Activated naive CD4-positive, alpha-beta T cell treated with anti-CD3 and anti-CD28 coated beads, Interleukin-2, amount 10 ng/mL, durations not matched to agents 7 days and 5 days (primary cell): ENCODE data around the gene FNDC4.

Experiments used
- CTCF ChIA-PET: fragments of 350-600 bp; sonication (Branson Sonifier 250); formaldehyde crosslinking; loops from one replicate; lab custom pipeline; 2021; ENCODE audit warnings: antibody characterized with exemption; lab: Charles Lee
- DNase-seq: peaks from one replicate; pipeline ENCODE4 v3.0.0-alpha.2; 2020
- H3K27ac Mint-ChIP-seq: one replicate; pipeline ENCODE4 v1.8.0; 2021; ENCODE audit warnings: mild to moderate bottlenecking, moderate library complexity, mixed read lengths
- H3K27me3 Mint-ChIP-seq: one replicate; pipeline ENCODE4 v1.8.0; 2021; ENCODE audit warnings: mild to moderate bottlenecking, mixed read lengths
- H3K36me3 Mint-ChIP-seq: one replicate; pipeline ENCODE4 v1.8.0; 2021; ENCODE audit warnings: mixed read lengths
- H3K4me1 Mint-ChIP-seq: one replicate; pipeline ENCODE4 v1.8.0; 2021; ENCODE audit warnings: mixed read lengths
- H3K4me3 Mint-ChIP-seq: one replicate; pipeline ENCODE4 v1.8.0; 2021; ENCODE audit warnings: mild to moderate bottlenecking, moderate library complexity, mixed read lengths
- H3K9me3 Mint-ChIP-seq: one replicate; pipeline ENCODE4 v1.8.0; 2021; ENCODE audit warnings: mixed read lengths

The FNDC4 gene

GRCh38 chr2:27502142-27502541, 7.1 kb upstream of the FNDC4 start:
- Mint-ChIP-seq H3K36me3 (no peaks in the 10 kb centered on the region), H3K27ac (no peak overlapping the region), H3K4me1 (no peaks in the 10 kb centered on the region), H3K27me3 (peaks cover 40% of the 10 kb centered on the region), H3K9me3 (no peaks in the 10 kb centered on the region), H3K4me3 (no peak overlapping the region)
- DNase-seq, result no peak
- CTCF ChIA-PET, result no interaction called here

GRCh38 chr2:27501042-27501441, 6.0 kb upstream of the FNDC4 start:
- H3K4me1 Mint-ChIP-seq, result no peaks in the 10 kb centered on the region
- no peaks in the 10 kb centered on the region for H3K9me3 Mint-ChIP-seq
- DNase-seq, result no peak
- H3K4me3 Mint-ChIP-seq, result no peak overlapping the region
- peaks cover 44% of the 10 kb centered on the region for H3K27me3 Mint-ChIP-seq
- no peaks in the 10 kb centered on the region for H3K36me3 Mint-ChIP-seq
- H3K27ac Mint-ChIP-seq, result no peak overlapping the region
- CTCF ChIA-PET, result no interaction called here

- CTCF ChIA-PET, result no interaction called here
- Mint-ChIP-seq H3K4me3 (no peak overlapping the region), H3K27me3 (peaks cover 60% of the 10 kb centered on the region), H3K36me3 (no peaks in the 10 kb centered on the region), H3K9me3 (no peaks in the 10 kb centered on the region), H3K27ac (no peak overlapping the region), H3K4me1 (peaks cover 7% of the 10 kb centered on the region)
- no peak for DNase-seq
Measured at GRCh38 chr2:27498975-27499374, 4.0 kb upstream of the FNDC4 start.

GRCh38 chr2:27497288-27497627, 2.3 kb upstream of the FNDC4 start:
- no peak overlapping the region for H3K4me3 Mint-ChIP-seq
- no peak for DNase-seq
- no peaks in the 10 kb centered on the region for H3K36me3 Mint-ChIP-seq
- peaks cover 77% of the 10 kb centered on the region for H3K27me3 Mint-ChIP-seq
- CTCF ChIA-PET, result no interaction called here
- no peak overlapping the region for H3K27ac Mint-ChIP-seq
- no peaks in the 10 kb centered on the region for H3K9me3 Mint-ChIP-seq
- peaks cover 7% of the 10 kb centered on the region for H3K4me1 Mint-ChIP-seq

- CTCF ChIA-PET, result no interaction called here
- Mint-ChIP-seq H3K4me3 (peak within 1 kb of the TSS; percentile 31), H3K9me3 (no peaks in the 10 kb centered on the region), H3K27me3 (peaks cover 80% of the 10 kb centered on the region), H3K4me1 (peaks cover 7% of the 10 kb centered on the region), H3K27ac (no peak within 1 kb of the TSS), H3K36me3 (no peaks in the 10 kb centered on the region)
- no peak for DNase-seq
Measured at GRCh38 chr2:27496357-27497287, 1.6 kb upstream of the FNDC4 start, which contains the start of gene GCKR. Gene GCKR (plus strand): TSS chr2:27496839. CDS start chr2:27496905, 66 bp downstream.

GRCh38 chr2:27495840-27496356, 898 bp upstream of the FNDC4 start:
- Mint-ChIP-seq H3K4me1 (peaks cover 8% of the 10 kb centered on the region), H3K27me3 (peaks cover 78% of the 10 kb centered on the region), H3K36me3 (no peaks in the 10 kb centered on the region), H3K27ac (no peak overlapping the region), H3K9me3 (no peaks in the 10 kb centered on the region), H3K4me3 (peak overlapping the region; percentile 31)
- DNase-seq, result no peak
- CTCF ChIA-PET, result no interaction called here

GRCh38 chr2:27494284-27494943, 586 bp downstream of the FNDC4 start:
- no peaks in the 10 kb centered on the region for H3K36me3 Mint-ChIP-seq
- no peak overlapping the region for H3K27ac Mint-ChIP-seq
- DNase-seq, result peak; percentile 21
- peaks cover 70% of the 10 kb centered on the region for H3K27me3 Mint-ChIP-seq
- peaks cover 21% of the 10 kb centered on the region for H3K4me1 Mint-ChIP-seq
- CTCF ChIA-PET, result no interaction called here
- peak overlapping the region; percentile 51 for H3K4me3 Mint-ChIP-seq
- H3K9me3 Mint-ChIP-seq, result no peaks in the 10 kb centered on the region

- Mint-ChIP-seq H3K4me1 (peaks cover 25% of the 10 kb centered on the region), H3K27ac (no peak overlapping the region), H3K4me3 (peak overlapping the region; percentile 51), H3K9me3 (no peaks in the 10 kb centered on the region), H3K36me3 (no peaks in the 10 kb centered on the region), H3K27me3 (peaks cover 65% of the 10 kb centered on the region)
- CTCF ChIA-PET, result no interaction called here
- no peak for DNase-seq
Measured at GRCh38 chr2:27493948-27494283, 1.1 kb downstream of the FNDC4 start.

GRCh38 chr2:27492557-27492956, 2.4 kb downstream of the FNDC4 start:
- DNase-seq, result no peak
- CTCF ChIA-PET, result no interaction called here
- Mint-ChIP-seq H3K4me1 (peaks cover 29% of the 10 kb centered on the region), H3K9me3 (no peaks in the 10 kb centered on the region), H3K27me3 (peaks cover 54% of the 10 kb centered on the region), H3K4me3 (no peak overlapping the region), H3K27ac (peak overlapping the region; percentile 16), H3K36me3 (no peaks in the 10 kb centered on the region)

- H3K27me3 Mint-ChIP-seq, result peaks cover 28% of the 10 kb centered on the region
- H3K4me3 Mint-ChIP-seq, result peak within 1 kb of the TSS; percentile 81
- CTCF ChIA-PET, result no interaction called here
- no peaks in the 10 kb centered on the region for H3K36me3 Mint-ChIP-seq
- peak; percentile 100 for DNase-seq
- peak within 1 kb of the TSS; percentile 88 for H3K27ac Mint-ChIP-seq
- H3K4me1 Mint-ChIP-seq, result peaks cover 22% of the 10 kb centered on the region
- H3K9me3 Mint-ChIP-seq, result no peaks in the 10 kb centered on the region
Measured at GRCh38 chr2:27489498-27490397, 5.3 kb downstream of the FNDC4 start, which contains the start of gene IFT172. Gene IFT172 (minus strand): TSS chr2:27489743. CDS start chr2:27489653, 90 bp downstream.

- peak; percentile 25 for DNase-seq
Measured at GRCh38 chr2:27489118-27489497, 5.9 kb downstream of the FNDC4 start.

GRCh38 chr2:27485496-27485895, 9.5 kb downstream of the FNDC4 start:
- H3K27ac Mint-ChIP-seq, result no peak overlapping the region
- H3K4me1 Mint-ChIP-seq, result peaks cover 19% of the 10 kb centered on the region
- no peak for DNase-seq
- no peak overlapping the region for H3K4me3 Mint-ChIP-seq
- no peaks in the 10 kb centered on the region for H3K9me3 Mint-ChIP-seq
- no peaks in the 10 kb centered on the region for H3K36me3 Mint-ChIP-seq
- CTCF ChIA-PET, result interaction anchor here (0.6 to 1.5 kb wide), 2 partner anchors 10 to 198 kb away, joined by 3 read pairs; no protein-coding TSS in a partner anchor
- H3K27me3 Mint-ChIP-seq, result no peaks in the 10 kb centered on the region

More at GRCh38 chr2:27489118-27489497, 5.9 kb downstream of the FNDC4 start:
- Mint-ChIP-seq H3K36me3 (no peaks in the 10 kb centered on the region), H3K27me3 (peaks cover 22% of the 10 kb centered on the region), H3K4me1 (peaks cover 22% of the 10 kb centered on the region), H3K4me3 (peak overlapping the region; percentile 81), H3K9me3 (no peaks in the 10 kb centered on the region), H3K27ac (peak overlapping the region; percentile 88)
- CTCF ChIA-PET, result interaction anchor here (1.2 kb wide), 1 partner anchor 43 kb away, joined by 5 read pairs; no protein-coding TSS in a partner anchor

- CTCF ChIA-PET, result no interaction called here
- Mint-ChIP-seq H3K4me1 (no peaks in the 10 kb centered on the region), H3K36me3 (peaks cover 3% of the 10 kb centered on the region), H3K27ac (no peak overlapping the region), H3K9me3 (no peaks in the 10 kb centered on the region), H3K4me3 (no peak overlapping the region), H3K27me3 (no peaks in the 10 kb centered on the region)
- DNase-seq, result no peak
Measured at GRCh38 chr2:27471961-27472360, 23.0 kb downstream of the FNDC4 start.

GRCh38 chr2:27464443-27464842, 30.6 kb downstream of the FNDC4 start:
- Mint-ChIP-seq H3K4me3 (no peak overlapping the region), H3K27ac (no peak overlapping the region), H3K36me3 (no peaks in the 10 kb centered on the region), H3K27me3 (no peaks in the 10 kb centered on the region), H3K4me1 (no peaks in the 10 kb centered on the region), H3K9me3 (no peaks in the 10 kb centered on the region)
- DNase-seq, result no peak
- CTCF ChIA-PET, result no interaction called here
